HPDE6-E6E7 (cell line): Measurements from ENCODE around the gene MGAT4A.
"Not testable (repeated sequence)": the region's sequence is repeated elsewhere in the genome, so short reads cannot be mapped to it uniquely, and the experiment has no call there.

ENCODE experiments used
- DNase-seq: peaks from one replicate; pipeline ENCODE4 v3.0.0; 2011; ENCODE audit warnings: missing footprints; ENCODE audit errors: extremely low spot score

MGAT4A gene

GRCh38 chr2:98702858-98703620 is 27.9 kb downstream of the MGAT4A start:
- no peak for DNase-seq

DNA sequence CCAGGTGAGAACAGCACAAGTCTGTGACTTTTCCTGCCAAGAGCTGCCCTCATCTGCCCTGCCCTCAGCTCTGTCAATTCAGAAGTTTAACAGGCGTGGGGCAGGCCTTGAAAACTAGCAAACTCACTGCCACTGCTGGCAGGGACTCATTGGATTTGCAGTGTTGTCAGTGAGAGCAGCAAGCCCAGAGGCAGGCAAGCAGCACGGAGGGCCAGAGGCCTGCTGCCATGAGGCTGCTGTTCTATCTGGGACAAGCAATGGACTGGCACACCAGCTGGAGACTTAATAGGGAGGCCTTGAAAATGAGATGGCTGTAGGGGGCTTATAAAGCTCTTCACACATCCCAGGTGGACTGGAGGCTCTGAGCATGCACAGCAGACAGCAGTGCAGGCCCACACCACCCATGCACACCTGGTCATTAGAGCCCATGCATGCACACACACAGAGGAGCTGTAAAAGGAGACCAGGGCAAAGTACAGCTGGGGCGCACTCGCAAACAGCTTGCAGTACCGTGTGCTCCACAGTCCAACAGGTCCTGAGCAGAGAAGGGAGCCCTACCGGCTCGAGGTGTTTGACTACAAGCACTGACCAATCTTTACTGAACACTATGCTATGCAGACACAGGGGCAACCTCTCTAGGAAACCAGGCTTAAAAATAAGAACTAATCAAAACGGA is 28.7 kb downstream of the MGAT4A start:
- no peak for DNase-seq

DNA sequence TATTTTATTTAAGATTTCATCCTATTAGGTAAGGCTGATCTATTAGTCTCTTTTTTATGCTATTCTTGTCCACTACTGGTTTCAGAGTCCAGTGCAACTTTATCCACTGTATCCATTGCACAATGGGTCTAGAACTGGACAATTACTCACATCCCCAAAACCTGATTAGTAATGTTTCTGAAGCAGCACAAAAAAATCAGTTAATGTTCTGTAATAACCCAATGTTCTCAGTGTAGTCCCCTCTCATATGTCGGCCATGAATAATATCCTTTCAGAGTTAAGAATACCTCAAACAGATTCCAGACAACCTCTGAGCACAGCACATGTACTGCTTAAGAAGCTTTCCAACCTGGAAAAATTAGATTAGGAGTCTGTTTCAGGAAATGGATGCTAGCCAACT is 29.7 kb downstream of the MGAT4A start:
- DNase-seq, result no peak

DNA sequence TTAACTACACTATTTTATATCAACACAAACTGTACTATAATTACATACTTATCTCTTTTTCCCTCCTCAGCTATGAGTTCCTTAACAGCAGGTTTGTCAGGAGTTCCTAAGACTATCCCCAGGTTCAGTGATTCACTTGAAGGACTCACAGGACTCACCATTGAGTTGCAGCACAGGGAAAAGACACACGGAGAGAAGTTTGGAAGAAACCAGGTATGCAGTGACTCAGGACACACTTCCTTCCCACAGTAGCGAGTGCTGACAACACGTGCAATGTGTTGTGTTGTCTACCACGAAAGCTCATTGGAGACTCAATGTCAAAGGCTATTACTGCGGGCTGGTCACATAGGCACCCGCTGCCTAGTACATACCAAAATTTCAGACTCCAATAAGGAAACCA is 32.0 kb downstream of the MGAT4A start:
- no peak for DNase-seq

- DNase-seq, result no peak
Measured at GRCh38 chr2:98697651-98698337, 33.1 kb downstream of the MGAT4A start.

DNA sequence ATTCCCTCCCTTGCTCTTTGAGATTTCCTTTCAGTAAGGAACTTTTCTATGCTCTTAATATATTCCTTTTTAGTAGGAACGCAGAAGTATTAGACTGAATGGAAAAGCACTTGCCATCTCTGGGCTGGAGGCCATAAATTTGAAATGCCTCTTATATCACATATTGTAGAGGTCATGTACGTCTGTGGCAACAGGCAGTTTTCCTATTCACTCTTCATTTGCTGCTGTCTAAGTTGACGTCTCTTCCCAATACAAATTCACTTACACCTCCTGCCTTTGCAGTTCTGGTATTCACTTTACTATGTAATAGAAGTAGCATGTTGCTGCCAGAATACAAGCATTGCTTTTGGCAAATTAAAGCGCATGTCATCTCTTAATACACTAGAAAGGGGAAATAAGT is 34.7 kb downstream of the MGAT4A start:
- DNase-seq, result no peak

DNA sequence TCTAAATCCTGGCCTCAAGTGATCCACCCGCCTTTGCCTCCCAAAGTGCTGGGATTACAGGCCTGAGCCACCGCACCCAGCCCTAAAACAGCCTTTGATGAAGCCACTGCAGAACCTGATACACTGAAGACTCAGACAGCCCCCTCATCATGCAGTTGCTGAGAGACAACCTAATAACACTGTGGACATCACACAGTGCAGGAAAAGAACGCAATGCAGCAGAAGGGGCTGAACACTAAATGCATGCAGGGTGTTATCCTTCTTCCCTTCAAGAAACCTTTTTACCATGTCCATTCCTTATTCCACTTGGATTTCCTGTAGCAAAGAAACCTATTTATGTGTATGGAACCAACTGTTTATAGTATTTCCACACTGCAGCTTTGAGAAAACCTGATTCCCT is 35.7 kb downstream of the MGAT4A start:
- DNase-seq, result no peak

DNA sequence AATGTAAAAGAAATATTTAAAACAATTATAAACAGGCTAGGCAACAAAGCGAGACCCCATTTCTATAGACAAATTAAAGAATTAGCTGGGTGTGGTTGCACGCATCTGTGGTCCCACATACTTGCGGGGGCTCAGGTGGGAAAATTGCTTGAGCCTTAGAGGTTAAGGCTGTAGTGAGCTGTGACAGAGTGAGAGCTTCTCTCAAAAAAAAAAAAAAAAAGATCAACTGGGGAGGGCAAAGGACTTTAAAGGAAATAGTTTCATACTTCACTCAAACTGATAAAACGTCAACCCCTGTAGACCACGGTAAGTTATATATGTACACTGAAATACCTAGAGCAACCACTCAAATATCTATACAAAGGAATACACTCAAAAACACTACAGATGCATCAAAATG is 37.5 kb downstream of the MGAT4A start:
- DNase-seq, result no peak

DNA sequence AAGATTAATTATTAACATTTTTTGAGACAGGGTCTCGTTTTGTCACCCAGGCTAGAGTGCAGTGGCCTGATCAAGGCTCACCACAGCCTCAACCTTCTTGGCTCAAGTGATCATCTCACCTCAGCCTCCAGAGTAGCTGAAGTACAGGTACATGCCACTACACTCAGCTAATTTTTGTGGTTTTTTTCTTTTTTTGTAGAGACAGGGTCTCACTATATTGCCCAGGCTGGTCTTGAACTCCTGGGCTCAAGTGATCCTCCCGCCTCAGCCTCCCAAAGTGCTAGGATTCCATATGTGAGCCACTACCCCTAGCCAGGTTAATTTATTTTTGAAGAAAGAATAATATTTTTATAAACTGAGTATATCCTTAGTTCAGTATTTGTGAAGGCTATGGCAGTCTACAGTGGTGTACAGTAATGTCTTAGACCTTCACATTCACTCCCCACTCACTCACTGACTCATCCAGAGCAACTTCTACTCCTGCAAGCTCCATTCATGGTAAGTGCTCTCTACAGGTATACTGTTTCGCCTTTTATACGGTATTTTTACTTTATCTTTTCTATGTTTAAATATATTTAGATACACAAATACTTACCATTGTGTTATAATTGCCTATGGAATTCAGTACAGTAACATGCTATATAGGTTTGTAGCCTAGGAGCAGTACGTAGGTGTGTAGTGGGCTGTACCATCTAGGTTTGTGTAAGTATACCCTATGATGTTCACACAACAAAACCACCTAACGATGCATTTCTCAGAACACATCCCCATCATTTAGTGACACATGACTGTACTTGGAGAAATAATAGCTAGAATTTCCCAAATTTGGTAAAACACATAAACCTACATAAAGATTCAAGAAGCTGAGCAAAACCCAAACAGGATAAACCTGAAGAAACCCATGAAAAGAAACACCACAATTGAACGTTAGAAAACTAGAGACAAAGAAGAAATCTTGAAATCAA is 38.6 kb downstream of the MGAT4A start:
- no peak for DNase-seq

DNA sequence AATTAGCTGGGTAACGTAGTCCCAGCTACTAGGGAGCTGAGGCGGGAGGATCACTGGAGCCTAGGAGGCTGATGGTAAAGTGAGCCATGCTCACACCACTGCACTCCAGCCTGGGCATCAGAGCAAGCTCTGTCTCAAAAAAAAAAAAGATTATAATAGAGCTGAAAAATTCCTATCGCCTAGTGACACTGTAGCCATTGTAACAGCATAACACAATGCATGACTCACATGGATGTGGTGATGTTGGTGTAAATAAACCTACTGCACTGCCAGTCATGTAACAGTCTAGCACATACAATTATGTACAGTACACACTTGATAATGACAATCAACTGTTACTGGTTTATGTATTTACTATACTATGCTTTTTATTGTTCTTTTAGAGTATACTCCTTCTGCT is 39.6 kb downstream of the MGAT4A start:
- DNase-seq, result no peak

GRCh38 chr2:98685930-98686887 is 44.7 kb downstream of the MGAT4A start:
- DNase-seq, result no peak

DNA sequence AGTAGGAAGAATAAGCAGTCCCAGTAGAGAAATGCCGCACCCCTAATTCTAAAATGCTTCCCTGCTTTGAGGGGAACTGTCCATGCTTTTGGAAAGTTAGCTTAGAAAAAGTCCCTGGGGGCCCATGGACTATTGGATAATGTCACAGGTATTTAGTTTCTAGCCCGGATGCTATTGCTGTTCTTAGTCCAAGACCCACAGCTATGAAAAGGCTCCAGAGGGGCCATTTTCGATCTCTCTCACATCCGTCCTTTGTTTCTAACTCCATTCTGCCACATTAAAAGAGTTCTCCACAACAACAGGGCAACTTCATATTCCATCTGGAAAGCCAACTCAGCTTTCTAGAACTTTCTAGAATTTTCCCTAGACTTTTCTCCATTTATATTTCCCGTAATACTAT is 47.2 kb downstream of the MGAT4A start:
- DNase-seq, result no peak

GRCh38 chr2:98676742-98677141 is 54.2 kb downstream of the MGAT4A start:
- no peak for DNase-seq

- DNase-seq, result no peak
Measured at GRCh38 chr2:98674233-98674964, 56.5 kb downstream of the MGAT4A start.

GRCh38 chr2:98669675-98670074 is 61.3 kb downstream of the MGAT4A start:
- no peak for DNase-seq

DNA sequence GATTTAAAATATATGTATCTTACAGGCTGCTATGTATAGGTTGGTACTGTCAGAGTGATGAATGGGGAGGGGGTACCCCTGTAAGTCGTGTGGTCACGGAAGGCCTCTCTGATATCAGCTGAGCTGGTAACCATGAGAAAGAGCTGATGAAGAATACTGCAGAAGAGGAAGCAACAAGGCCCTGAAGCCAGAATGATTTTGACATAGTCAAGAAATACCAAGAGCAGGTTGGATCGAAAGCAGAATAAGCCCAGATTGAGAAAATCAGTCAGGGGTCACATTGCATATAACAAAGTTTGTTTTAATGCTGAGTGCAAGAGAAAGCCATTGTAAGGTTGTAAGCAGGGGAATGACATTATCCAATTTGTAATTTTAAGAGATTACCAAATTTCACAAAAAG is 65.3 kb downstream of the MGAT4A start:
- DNase-seq, result no peak

GRCh38 chr2:98664323-98664722 is 66.6 kb downstream of the MGAT4A start:
- peak; percentile 38 for DNase-seq

DNA sequence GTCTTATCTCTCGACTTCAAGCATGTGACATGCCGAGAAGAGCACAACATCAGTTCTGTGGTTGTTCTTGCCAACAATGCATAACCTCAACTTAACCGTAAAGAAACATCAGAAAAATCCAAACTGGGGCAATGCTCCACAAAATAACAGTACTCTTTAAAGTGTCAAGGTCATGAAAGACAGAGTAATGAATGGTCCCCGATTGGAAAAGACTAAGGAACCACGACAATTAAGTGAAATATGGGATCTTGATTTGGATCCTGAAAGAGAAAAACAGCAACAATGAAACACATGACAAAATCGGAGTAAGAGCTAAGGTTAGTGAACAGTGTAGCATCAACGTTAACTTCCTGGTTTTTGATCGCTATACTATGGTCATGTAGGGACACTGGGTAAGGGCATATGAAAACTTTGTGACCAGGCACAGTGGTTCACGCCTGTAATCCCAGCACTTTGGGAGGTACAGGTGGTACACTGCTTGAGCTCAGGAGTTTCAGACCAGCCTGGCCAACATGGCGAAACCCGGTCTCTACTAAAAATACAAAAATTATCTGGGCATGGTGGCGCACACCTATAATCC is 67.3 kb downstream of the MGAT4A start:
- no peak for DNase-seq

DNA sequence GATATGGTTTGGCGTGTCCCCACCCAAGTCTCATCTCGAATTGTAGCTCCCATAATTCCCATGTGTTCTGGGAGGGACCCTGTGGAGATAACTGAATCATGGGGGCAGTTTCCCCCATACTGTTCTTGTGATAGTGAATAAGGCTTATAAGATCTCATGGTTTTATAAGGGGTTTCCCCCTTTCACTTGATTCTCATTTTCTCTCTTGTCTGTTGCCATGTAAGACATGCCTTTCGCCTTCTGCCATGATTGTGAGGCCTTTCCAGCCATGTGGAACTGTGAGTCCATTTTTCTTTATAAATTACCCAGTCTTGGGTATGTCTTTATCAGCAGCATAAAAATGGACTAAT is 71.5 kb downstream of the MGAT4A start:
- DNase-seq, result not testable (repeated sequence)
